ENCODE measurements around the gene PRKD2. TPM values are rescaled to one million over a fixed set of nuclear protein-coding genes. Genes with fewer than 3 reads are reported as not detected.

The PRKD2 gene
- total and polyA plus RNA-seq, 4 donors = 7.3 to 14.4 (median 9.3) TPM

DNA sequence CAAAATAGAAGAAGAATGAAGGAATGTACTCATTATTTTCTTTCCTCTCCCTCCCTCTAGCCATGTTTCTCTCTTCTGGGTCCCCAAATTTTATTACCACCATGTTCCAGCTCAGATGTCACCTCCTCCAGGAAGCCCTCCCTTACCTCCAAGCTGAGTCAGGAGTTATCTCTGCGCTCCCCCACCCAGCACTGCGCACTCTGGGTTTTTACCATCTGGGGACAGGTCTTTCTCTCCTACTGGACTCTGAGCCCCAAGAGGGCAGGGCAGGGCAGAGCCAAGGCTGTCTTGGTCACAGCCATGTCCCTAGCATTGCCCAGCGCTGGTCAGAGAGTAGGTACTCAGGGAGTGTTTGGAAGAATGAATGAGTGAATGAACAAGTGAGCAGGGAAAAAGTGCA is 83.8 kb downstream of the PRKD2 start:
- Histone ChIP-seq H3K27me3 (ENCODE audit: control insufficient read depth in 4 of 4, insufficient read depth in 4 of 4, low read length in 3 of 4) (peaks cover 0 to 15% (median 0%) of the 10 kb centered on the region in 4 donors), H3K36me3 (ENCODE audit: control insufficient read depth in 4 of 4, insufficient read depth in 3 of 4, low read depth in 1 of 4, low read length in 3 of 4) (no peaks in the 10 kb centered on the region), H3K9me3 (ENCODE audit: control insufficient read depth in 4 of 4, low read length in 3 of 4) (no peaks in the 10 kb centered on the region), H3K4me3 (ENCODE audit: low read depth in 1 of 3, low read length in 3 of 3) (no peak overlapping the region), H3K9ac (ENCODE audit: low read depth in 1 of 2, low read length in 2 of 2) (no peak overlapping the region), H3K4me1 (ENCODE audit: control insufficient read depth in 4 of 4, insufficient read depth in 4 of 4, low read length in 3 of 4) (peaks cover 4 to 6% (median 4%) of the 10 kb centered on the region in 4 donors), H3K27ac (ENCODE audit: low read depth in 1 of 2, low read length in 2 of 2) (no peak overlapping the region)
- TF ChIP-seq, protein P1, sequence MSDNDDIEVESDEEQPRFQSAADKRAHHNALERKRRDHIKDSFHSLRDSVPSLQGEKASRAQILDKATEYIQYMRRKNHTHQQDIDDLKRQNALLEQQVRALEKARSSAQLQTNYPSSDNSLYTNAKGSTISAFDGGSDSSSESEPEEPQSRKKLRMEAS (IDR thresholded peaks at IDR 0.05) = no peak
- TF ChIP-seq TAF1 (conservative IDR thresholded peaks at IDR 0.05) (no peak), NR2F2 (IDR thresholded peaks at IDR 0.05) (no peak)
- TF ChIP-seq, protein P2, sequence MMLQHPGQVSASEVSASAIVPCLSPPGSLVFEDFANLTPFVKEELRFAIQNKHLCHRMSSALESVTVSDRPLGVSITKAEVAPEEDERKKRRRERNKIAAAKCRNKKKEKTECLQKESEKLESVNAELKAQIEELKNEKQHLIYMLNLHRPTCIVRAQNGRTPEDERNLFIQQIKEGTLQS (IDR thresholded peaks at IDR 0.05) = no peak
- TF ChIP-seq, protein P3, sequence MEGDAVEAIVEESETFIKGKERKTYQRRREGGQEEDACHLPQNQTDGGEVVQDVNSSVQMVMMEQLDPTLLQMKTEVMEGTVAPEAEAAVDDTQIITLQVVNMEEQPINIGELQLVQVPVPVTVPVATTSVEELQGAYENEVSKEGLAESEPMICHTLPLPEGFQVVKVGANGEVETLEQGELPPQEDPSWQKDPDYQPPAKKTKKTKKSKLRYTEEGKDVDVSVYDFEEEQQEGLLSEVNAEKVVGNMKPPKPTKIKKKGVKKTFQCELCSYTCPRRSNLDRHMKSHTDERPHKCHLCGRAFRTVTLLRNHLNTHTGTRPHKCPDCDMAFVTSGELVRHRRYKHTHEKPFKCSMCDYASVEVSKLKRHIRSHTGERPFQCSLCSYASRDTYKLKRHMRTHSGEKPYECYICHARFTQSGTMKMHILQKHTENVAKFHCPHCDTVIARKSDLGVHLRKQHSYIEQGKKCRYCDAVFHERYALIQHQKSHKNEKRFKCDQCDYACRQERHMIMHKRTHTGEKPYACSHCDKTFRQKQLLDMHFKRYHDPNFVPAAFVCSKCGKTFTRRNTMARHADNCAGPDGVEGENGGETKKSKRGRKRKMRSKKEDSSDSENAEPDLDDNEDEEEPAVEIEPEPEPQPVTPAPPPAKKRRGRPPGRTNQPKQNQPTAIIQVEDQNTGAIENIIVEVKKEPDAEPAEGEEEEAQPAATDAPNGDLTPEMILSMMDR (IDR thresholded peaks at IDR 0.05; ENCODE audit: low read depth, low read length, missing input control) = no peak
- no peak for DNase-seq (ENCODE audit: low spot score)
- WGBS = 83% methylated on average over 3 of the region's 3 CpGs

DNA sequence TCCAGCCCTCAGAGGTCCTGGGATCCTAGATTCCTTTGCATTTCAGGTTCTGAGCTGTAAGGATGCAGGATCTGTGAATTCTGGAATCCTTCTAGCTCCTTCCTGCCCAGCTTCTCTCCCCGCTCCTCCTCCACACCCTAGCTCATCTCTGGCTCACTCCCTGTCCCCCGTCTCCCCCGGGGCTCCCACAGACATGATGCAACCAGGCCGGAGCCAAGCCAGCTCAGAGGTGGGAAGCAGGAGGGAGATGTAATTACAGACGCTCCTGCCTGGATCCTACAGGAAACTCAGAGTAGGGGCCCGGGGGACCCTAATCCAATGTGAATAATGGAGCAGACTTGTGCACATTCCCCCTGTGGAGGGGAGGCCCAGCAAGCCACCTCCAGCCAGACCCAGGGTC is 85.4 kb downstream of the PRKD2 start:
- Histone ChIP-seq H3K27ac (ENCODE audit: low read depth in 1 of 2, low read length in 2 of 2) (no peak overlapping the region), H3K9ac (ENCODE audit: low read depth in 1 of 2, low read length in 2 of 2) (no peak overlapping the region), H3K27me3 (ENCODE audit: control insufficient read depth in 4 of 4, insufficient read depth in 4 of 4, low read length in 3 of 4) (peaks cover 0 to 11% (median 0%) of the 10 kb centered on the region in 4 donors), H3K36me3 (ENCODE audit: control insufficient read depth in 4 of 4, insufficient read depth in 3 of 4, low read depth in 1 of 4, low read length in 3 of 4) (no peaks in the 10 kb centered on the region), H3K4me1 (ENCODE audit: control insufficient read depth in 4 of 4, insufficient read depth in 4 of 4, low read length in 3 of 4) (peaks cover 4 to 5% (median 4%) of the 10 kb centered on the region in 4 donors), H3K4me3 (ENCODE audit: low read depth in 1 of 3, low read length in 3 of 3) (no peak overlapping the region), H3K9me3 (ENCODE audit: control insufficient read depth in 4 of 4, low read length in 3 of 4) (no peaks in the 10 kb centered on the region)
- TF ChIP-seq FOXA2 (IDR thresholded peaks at IDR 0.05) = no peak
- TF ChIP-seq HNF4G (IDR thresholded peaks at IDR 0.05) = no peak
- TF ChIP-seq, protein P4, sequence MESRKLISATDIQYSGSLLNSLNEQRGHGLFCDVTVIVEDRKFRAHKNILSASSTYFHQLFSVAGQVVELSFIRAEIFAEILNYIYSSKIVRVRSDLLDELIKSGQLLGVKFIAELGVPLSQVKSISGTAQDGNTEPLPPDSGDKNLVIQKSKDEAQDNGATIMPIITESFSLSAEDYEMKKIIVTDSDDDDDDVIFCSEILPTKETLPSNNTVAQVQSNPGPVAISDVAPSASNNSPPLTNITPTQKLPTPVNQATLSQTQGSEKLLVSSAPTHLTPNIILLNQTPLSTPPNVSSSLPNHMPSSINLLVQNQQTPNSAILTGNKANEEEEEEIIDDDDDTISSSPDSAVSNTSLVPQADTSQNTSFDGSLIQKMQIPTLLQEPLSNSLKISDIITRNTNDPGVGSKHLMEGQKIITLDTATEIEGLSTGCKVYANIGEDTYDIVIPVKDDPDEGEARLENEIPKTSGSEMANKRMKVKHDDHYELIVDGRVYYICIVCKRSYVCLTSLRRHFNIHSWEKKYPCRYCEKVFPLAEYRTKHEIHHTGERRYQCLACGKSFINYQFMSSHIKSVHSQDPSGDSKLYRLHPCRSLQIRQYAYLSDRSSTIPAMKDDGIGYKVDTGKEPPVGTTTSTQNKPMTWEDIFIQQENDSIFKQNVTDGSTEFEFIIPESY (IDR thresholded peaks at IDR 0.05) = no peak
- no peak for TF ChIP-seq GABPA (IDR thresholded peaks at IDR 0.05 in 1 of 2, conservative IDR thresholded peaks at IDR 0.05 in 1 of 2)
- TF ChIP-seq, protein P3 (IDR thresholded peaks at IDR 0.05; ENCODE audit: low read depth, low read length, missing input control) = no peak
- no peak for TF ChIP-seq RAD21 (IDR thresholded peaks at IDR 0.05)
- TF ChIP-seq JUND (IDR thresholded peaks at IDR 0.05) = no peak
- TF ChIP-seq, protein P1 (IDR thresholded peaks at IDR 0.05) = no peak
- TF ChIP-seq, protein P2 (IDR thresholded peaks at IDR 0.05) = no peak
- TF ChIP-seq TAF1 (conservative IDR thresholded peaks at IDR 0.05) = no peak
- no peak for TF ChIP-seq EGR1 (IDR thresholded peaks at IDR 0.05; ENCODE audit: low read depth in 2 of 2)
- TF ChIP-seq HNF4A (conservative IDR thresholded peaks at IDR 0.05) = no peak
- TF ChIP-seq YY1 (IDR thresholded peaks at IDR 0.05) = no peak
- no peak for TF ChIP-seq FOXA1 (IDR thresholded peaks at IDR 0.05)
- TF ChIP-seq, protein P5, sequence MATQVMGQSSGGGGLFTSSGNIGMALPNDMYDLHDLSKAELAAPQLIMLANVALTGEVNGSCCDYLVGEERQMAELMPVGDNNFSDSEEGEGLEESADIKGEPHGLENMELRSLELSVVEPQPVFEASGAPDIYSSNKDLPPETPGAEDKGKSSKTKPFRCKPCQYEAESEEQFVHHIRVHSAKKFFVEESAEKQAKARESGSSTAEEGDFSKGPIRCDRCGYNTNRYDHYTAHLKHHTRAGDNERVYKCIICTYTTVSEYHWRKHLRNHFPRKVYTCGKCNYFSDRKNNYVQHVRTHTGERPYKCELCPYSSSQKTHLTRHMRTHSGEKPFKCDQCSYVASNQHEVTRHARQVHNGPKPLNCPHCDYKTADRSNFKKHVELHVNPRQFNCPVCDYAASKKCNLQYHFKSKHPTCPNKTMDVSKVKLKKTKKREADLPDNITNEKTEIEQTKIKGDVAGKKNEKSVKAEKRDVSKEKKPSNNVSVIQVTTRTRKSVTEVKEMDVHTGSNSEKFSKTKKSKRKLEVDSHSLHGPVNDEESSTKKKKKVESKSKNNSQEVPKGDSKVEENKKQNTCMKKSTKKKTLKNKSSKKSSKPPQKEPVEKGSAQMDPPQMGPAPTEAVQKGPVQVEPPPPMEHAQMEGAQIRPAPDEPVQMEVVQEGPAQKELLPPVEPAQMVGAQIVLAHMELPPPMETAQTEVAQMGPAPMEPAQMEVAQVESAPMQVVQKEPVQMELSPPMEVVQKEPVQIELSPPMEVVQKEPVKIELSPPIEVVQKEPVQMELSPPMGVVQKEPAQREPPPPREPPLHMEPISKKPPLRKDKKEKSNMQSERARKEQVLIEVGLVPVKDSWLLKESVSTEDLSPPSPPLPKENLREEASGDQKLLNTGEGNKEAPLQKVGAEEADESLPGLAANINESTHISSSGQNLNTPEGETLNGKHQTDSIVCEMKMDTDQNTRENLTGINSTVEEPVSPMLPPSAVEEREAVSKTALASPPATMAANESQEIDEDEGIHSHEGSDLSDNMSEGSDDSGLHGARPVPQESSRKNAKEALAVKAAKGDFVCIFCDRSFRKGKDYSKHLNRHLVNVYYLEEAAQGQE (IDR thresholded peaks at IDR 0.05) = no peak
- no peak for DNase-seq (ENCODE audit: low spot score)
- whole genome bisulfite sequencing = 71% methylated on average over 6 of the region's 6 CpGs

Data from liver (tissue), 9 donors.